ENCODE measurements around the gene POLD4. TPM values are rescaled to one million over a fixed set of nuclear protein-coding genes. Genes with fewer than 3 reads are reported as not detected.

Gene POLD4
- total and polyA plus RNA-seq, 2 of the 13 experiments (the other 11 are each of a cell fraction or from before 2014, with no cell fraction given): 10.5 to 27.4 TPM

DNA sequence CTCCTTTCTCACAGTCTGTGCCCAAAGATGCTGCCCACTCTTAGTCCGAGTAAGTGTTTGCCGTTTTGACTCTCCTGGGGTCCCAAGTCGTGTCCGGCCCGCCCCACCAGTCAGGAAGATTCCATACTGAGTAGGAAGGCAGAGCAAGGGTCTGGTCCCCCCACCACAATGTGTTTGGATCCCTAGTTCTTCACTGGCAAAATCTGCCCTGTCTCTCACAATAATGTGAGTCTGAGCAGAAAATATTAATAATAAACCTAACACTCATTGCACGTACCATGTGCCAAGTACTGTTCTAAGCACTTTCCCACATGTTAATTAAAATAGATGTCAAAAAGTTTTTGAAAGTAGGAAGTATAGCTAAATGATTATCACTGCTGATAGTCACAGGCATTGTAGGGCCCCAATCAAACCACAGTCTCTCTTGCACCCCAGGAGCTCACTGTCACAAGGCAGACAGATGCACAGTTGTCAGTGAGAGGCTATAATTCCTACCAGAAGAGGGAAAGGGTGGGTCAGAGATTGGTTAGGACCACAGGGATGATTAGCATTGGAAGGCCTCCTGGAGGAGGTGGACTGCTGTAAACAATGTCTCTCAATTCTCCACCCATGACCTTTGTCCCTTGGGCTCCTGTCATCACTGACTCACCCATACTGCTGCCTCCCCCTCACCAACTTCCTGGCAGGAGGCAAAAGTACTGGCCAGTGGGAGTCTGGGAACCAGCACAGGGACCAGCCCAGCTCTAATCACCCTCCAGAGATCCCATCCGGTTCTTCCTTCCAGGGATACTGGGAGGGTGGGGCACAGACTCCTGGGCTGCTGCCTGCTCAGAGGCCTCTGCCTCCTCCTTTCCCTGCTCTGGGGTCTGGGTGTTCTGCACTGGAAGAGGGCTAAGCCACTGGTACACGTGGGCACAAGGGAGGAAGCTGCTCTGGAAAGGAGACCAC, 1.0 kb upstream of the POLD4 start (continued):
- TF ChIP-seq, protein P1, sequence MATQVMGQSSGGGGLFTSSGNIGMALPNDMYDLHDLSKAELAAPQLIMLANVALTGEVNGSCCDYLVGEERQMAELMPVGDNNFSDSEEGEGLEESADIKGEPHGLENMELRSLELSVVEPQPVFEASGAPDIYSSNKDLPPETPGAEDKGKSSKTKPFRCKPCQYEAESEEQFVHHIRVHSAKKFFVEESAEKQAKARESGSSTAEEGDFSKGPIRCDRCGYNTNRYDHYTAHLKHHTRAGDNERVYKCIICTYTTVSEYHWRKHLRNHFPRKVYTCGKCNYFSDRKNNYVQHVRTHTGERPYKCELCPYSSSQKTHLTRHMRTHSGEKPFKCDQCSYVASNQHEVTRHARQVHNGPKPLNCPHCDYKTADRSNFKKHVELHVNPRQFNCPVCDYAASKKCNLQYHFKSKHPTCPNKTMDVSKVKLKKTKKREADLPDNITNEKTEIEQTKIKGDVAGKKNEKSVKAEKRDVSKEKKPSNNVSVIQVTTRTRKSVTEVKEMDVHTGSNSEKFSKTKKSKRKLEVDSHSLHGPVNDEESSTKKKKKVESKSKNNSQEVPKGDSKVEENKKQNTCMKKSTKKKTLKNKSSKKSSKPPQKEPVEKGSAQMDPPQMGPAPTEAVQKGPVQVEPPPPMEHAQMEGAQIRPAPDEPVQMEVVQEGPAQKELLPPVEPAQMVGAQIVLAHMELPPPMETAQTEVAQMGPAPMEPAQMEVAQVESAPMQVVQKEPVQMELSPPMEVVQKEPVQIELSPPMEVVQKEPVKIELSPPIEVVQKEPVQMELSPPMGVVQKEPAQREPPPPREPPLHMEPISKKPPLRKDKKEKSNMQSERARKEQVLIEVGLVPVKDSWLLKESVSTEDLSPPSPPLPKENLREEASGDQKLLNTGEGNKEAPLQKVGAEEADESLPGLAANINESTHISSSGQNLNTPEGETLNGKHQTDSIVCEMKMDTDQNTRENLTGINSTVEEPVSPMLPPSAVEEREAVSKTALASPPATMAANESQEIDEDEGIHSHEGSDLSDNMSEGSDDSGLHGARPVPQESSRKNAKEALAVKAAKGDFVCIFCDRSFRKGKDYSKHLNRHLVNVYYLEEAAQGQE (IDR thresholded peaks at IDR 0.05; ENCODE audit: borderline replicate concordance in 1 of 2, low read depth in 1 of 2, low read length in 2 of 2): no peak; a peak in 1 of 4 replicates
- TF ChIP-seq NCOA1 (CRISPR knock-in tag; IDR thresholded peaks at IDR 0.05) (no peak), ZNF550 (CRISPR knock-in tag; IDR thresholded peaks at IDR 0.05; ENCODE audit: borderline replicate concordance) (no peak), POGZ (CRISPR knock-in tag; IDR thresholded peaks at IDR 0.05) (peak; percentile 71; the same call in 1 of the 2 replicates), ZNF746 (CRISPR knock-in tag; IDR thresholded peaks at IDR 0.05) (0 out of 2 replicates have a peak, but pooled peaks have one; percentile 49), RXRA (CRISPR knock-in tag; IDR thresholded peaks at IDR 0.05) (peak; percentile 74), KDM5B (CRISPR knock-in tag; IDR thresholded peaks at IDR 0.05; ENCODE audit: borderline replicate concordance) (peak; percentile 87; the same call in 1 of the 2 replicates), ZNF121 (CRISPR knock-in tag; IDR thresholded peaks at IDR 0.05) (peak; percentile 52; the same call in 1 of the 2 replicates), FOXC1 (CRISPR knock-in tag; IDR thresholded peaks at IDR 0.05; ENCODE audit: borderline replicate concordance) (no peak), SP5 (CRISPR knock-in tag; IDR thresholded peaks at IDR 0.05; ENCODE audit: borderline replicate concordance, low read depth) (peak; percentile 71), ZFP36 (IDR thresholded peaks at IDR 0.05; ENCODE audit: borderline replicate concordance, low read depth, low read length, partially characterized antibody) (peak; percentile 99), KLF13 (CRISPR knock-in tag; IDR thresholded peaks at IDR 0.05) (no peak)
- TF ChIP-seq, protein P2, sequence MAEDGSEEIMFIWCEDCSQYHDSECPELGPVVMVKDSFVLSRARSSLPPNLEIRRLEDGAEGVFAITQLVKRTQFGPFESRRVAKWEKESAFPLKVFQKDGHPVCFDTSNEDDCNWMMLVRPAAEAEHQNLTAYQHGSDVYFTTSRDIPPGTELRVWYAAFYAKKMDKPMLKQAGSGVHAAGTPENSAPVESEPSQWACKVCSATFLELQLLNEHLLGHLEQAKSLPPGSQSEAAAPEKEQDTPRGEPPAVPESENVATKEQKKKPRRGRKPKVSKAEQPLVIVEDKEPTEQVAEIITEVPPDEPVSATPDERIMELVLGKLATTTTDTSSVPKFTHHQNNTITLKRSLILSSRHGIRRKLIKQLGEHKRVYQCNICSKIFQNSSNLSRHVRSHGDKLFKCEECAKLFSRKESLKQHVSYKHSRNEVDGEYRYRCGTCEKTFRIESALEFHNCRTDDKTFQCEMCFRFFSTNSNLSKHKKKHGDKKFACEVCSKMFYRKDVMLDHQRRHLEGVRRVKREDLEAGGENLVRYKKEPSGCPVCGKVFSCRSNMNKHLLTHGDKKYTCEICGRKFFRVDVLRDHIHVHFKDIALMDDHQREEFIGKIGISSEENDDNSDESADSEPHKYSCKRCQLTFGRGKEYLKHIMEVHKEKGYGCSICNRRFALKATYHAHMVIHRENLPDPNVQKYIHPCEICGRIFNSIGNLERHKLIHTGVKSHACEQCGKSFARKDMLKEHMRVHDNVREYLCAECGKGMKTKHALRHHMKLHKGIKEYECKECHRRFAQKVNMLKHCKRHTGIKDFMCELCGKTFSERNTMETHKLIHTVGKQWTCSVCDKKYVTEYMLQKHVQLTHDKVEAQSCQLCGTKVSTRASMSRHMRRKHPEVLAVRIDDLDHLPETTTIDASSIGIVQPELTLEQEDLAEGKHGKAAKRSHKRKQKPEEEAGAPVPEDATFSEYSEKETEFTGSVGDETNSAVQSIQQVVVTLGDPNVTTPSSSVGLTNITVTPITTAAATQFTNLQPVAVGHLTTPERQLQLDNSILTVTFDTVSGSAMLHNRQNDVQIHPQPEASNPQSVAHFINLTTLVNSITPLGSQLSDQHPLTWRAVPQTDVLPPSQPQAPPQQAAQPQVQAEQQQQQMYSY (CRISPR knock-in tag; IDR thresholded peaks at IDR 0.05): 0 out of 2 replicates have a peak, but pooled peaks have one; percentile 41
- TF ChIP-seq, protein P3, sequence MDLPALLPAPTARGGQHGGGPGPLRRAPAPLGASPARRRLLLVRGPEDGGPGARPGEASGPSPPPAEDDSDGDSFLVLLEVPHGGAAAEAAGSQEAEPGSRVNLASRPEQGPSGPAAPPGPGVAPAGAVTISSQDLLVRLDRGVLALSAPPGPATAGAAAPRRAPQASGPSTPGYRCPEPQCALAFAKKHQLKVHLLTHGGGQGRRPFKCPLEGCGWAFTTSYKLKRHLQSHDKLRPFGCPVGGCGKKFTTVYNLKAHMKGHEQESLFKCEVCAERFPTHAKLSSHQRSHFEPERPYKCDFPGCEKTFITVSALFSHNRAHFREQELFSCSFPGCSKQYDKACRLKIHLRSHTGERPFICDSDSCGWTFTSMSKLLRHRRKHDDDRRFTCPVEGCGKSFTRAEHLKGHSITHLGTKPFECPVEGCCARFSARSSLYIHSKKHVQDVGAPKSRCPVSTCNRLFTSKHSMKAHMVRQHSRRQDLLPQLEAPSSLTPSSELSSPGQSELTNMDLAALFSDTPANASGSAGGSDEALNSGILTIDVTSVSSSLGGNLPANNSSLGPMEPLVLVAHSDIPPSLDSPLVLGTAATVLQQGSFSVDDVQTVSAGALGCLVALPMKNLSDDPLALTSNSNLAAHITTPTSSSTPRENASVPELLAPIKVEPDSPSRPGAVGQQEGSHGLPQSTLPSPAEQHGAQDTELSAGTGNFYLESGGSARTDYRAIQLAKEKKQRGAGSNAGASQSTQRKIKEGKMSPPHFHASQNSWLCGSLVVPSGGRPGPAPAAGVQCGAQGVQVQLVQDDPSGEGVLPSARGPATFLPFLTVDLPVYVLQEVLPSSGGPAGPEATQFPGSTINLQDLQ (CRISPR knock-in tag; IDR thresholded peaks at IDR 0.05): no peak
- TF ChIP-seq, protein P4, sequence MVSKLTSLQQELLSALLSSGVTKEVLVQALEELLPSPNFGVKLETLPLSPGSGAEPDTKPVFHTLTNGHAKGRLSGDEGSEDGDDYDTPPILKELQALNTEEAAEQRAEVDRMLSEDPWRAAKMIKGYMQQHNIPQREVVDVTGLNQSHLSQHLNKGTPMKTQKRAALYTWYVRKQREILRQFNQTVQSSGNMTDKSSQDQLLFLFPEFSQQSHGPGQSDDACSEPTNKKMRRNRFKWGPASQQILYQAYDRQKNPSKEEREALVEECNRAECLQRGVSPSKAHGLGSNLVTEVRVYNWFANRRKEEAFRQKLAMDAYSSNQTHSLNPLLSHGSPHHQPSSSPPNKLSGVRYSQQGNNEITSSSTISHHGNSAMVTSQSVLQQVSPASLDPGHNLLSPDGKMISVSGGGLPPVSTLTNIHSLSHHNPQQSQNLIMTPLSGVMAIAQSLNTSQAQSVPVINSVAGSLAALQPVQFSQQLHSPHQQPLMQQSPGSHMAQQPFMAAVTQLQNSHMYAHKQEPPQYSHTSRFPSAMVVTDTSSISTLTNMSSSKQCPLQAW (CRISPR knock-in tag; IDR thresholded peaks at IDR 0.05): peak; percentile 88
